Hepatocyte (in vitro differentiated cells): ENCODE data around the gene TIE1.
"Not testable (repeated sequence)": the region's sequence is repeated elsewhere in the genome, so short reads cannot be mapped to it uniquely, and the experiment has no call there.

Experiments
- EZH2 ChIP-seq: fragments of 200-600 bp; sonication (generic); IDR thresholded peaks from 2 replicates; pipeline ENCODE4 v1.6.1; 2016; ENCODE audit warnings: antibody characterized with exemption, mild to moderate bottlenecking, borderline replicate concordance
- EZH2phosphoT487 ChIP-seq: fragments of 200-600 bp; sonication (generic); IDR thresholded peaks from one replicate; pipeline ENCODE4 v1.6.1; 2018; ENCODE audit warnings: antibody characterized with exemption, mild to moderate bottlenecking, low read depth, moderate library complexity; ENCODE audit not compliant: unreplicated experiment, severe bottlenecking
- TF ChIP-seq, protein P1 (sequence below): fragments of 200-600 bp; sonication (generic); IDR thresholded peaks from 2 replicates; pipeline ENCODE4 v1.5.1; 2016; ENCODE audit warnings: antibody characterized with exemption, mild to moderate bottlenecking; ENCODE audit not compliant: poor library complexity

- TF ChIP-seq, protein P1, sequence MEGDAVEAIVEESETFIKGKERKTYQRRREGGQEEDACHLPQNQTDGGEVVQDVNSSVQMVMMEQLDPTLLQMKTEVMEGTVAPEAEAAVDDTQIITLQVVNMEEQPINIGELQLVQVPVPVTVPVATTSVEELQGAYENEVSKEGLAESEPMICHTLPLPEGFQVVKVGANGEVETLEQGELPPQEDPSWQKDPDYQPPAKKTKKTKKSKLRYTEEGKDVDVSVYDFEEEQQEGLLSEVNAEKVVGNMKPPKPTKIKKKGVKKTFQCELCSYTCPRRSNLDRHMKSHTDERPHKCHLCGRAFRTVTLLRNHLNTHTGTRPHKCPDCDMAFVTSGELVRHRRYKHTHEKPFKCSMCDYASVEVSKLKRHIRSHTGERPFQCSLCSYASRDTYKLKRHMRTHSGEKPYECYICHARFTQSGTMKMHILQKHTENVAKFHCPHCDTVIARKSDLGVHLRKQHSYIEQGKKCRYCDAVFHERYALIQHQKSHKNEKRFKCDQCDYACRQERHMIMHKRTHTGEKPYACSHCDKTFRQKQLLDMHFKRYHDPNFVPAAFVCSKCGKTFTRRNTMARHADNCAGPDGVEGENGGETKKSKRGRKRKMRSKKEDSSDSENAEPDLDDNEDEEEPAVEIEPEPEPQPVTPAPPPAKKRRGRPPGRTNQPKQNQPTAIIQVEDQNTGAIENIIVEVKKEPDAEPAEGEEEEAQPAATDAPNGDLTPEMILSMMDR: not testable (repeated sequence)
- not testable (repeated sequence) for TF ChIP-seq EZH2phosphoT487, EZH2
Measured at GRCh38 chr1:43369779-43370178, 69.0 kb downstream of the TIE1 start.
